NB4 (cell line): ENCODE results near the gene SHANK2.

Source experiments
- DNase-seq: peaks from one replicate; pipeline ENCODE4 v3.0.0; 2010; ENCODE audit warnings: low read depth
- H3K4me3 ChIP-seq: one replicate; pipeline ENCODE4 v1.5.1; 2011; ENCODE audit warnings: mild to moderate bottlenecking, low read depth, low read length, moderate library complexity
- CTCF ChIP-seq: IDR thresholded peaks from one replicate; pipeline ENCODE4 v1.5.1; 2012; ENCODE audit warnings: low read depth, low read length
- MAX ChIP-seq: IDR thresholded peaks from 2 replicates; pipeline ENCODE4 v1.6.1; 2011; ENCODE audit warnings: low read depth, low read length
- MYC ChIP-seq: IDR thresholded peaks from 2 replicates; pipeline ENCODE4 v1.6.1; 2011; ENCODE audit warnings: low read depth, low read length
- POLR2A ChIP-seq: IDR thresholded peaks from 2 replicates; pipeline ENCODE4 v1.6.1; 2011; ENCODE audit warnings: mild to moderate bottlenecking; ENCODE audit not compliant: insufficient read length; ENCODE audit errors: extremely low read depth

The SHANK2 gene

GRCh38 chr11:71252770-71253730 lies 673 bp upstream of the SHANK2 start:
- no peak for DNase-seq
- TF ChIP-seq CTCF (no peak), POLR2A (no peak), MYC (no peak), MAX (no peak)
- H3K4me3 ChIP-seq, result no peak overlapping the region

GRCh38 chr11:71251761-71252268 lies 562 bp downstream of the SHANK2 start:
- TF ChIP-seq MAX, result no peak
- no peak for TF ChIP-seq MYC
- peak; percentile 10 for TF ChIP-seq CTCF
- TF ChIP-seq POLR2A, result no peak
- no peak overlapping the region for H3K4me3 ChIP-seq
- peak; percentile 69 for DNase-seq

- no peak for DNase-seq
- no peak for TF ChIP-seq POLR2A
- TF ChIP-seq MYC, result no peak
- TF ChIP-seq CTCF, result no peak
- TF ChIP-seq MAX, result no peak
- no peak overlapping the region for H3K4me3 ChIP-seq
These were observed 1.1 kb downstream of the SHANK2 start for GRCh38 chr11:71251151-71251721.

GRCh38 chr11:71250523-71251150 lies 1.7 kb downstream of the SHANK2 start:
- no peak overlapping the region for H3K4me3 ChIP-seq
- TF ChIP-seq POLR2A, result no peak
- no peak for TF ChIP-seq MYC
- no peak for TF ChIP-seq MAX
- DNase-seq, result no peak

GRCh38 chr11:71249301-71249700 lies 3.1 kb downstream of the SHANK2 start:
- H3K4me3 ChIP-seq, result no peak overlapping the region
- no peak for DNase-seq

More at GRCh38 chr11:71249301-71249700, 3.1 kb downstream of the SHANK2 start:
- TF ChIP-seq CTCF (no peak), POLR2A (no peak), MYC (no peak), MAX (no peak)
